Stromal cell of bone marrow (primary cell): Measurements from ENCODE around the gene NPLOC4.

Experiments
- DNase-seq: peaks from one replicate; pipeline ENCODE4 v3.0.0-alpha.2; 2012; ENCODE audit warnings: low read depth

NPLOC4 gene

GRCh38 chr17:81518113-81518784, 118.7 kb downstream of the NPLOC4 start:
- no peak for DNase-seq

- DNase-seq = no peak
Observed at GRCh38 chr17:81517339-81518112, 119.4 kb downstream of the NPLOC4 start.

- DNase-seq = no peak
Observed at GRCh38 chr17:81517009-81517338, 119.9 kb downstream of the NPLOC4 start.

- DNase-seq = no peak
Observed at GRCh38 chr17:81516439-81516838, 120.5 kb downstream of the NPLOC4 start.

GRCh38 chr17:81515530-81516041, 121.3 kb downstream of the NPLOC4 start:
- no peak for DNase-seq

- DNase-seq = peak; percentile 82
Observed at GRCh38 chr17:81514739-81515529, 122.0 kb downstream of the NPLOC4 start.

- no peak for DNase-seq
Observed at GRCh38 chr17:81514489-81514738, 122.5 kb downstream of the NPLOC4 start.

GRCh38 chr17:81513753-81514488, 123.0 kb downstream of the NPLOC4 start:
- no peak for DNase-seq

- DNase-seq = no peak
Observed at GRCh38 chr17:81513372-81513752, 123.5 kb downstream of the NPLOC4 start.

GRCh38 chr17:81512562-81513371, 124.1 kb downstream of the NPLOC4 start, which contains the start of gene ACTG1:
Gene ACTG1, minus strand, starts transcription at chr17:81512799. Its CDS starts 445 bp downstream, at chr17:81512354.
- DNase-seq = peak; percentile 88

- DNase-seq = no peak
Observed at GRCh38 chr17:81511804-81512561, 124.9 kb downstream of the NPLOC4 start.

GRCh38 chr17:81511554-81511803, 125.4 kb downstream of the NPLOC4 start:
- no peak for DNase-seq

- DNase-seq = no peak
Observed at GRCh38 chr17:81510785-81511553, 125.9 kb downstream of the NPLOC4 start.

GRCh38 chr17:81509972-81510784, 126.7 kb downstream of the NPLOC4 start:
- no peak for DNase-seq

- no peak for DNase-seq
Observed at GRCh38 chr17:81509207-81509971, 127.5 kb downstream of the NPLOC4 start.

GRCh38 chr17:81508639-81509206, 128.2 kb downstream of the NPLOC4 start:
- no peak for DNase-seq
